Measurements from ENCODE around the gene AOX1. TPM values are rescaled to one million over a fixed set of nuclear protein-coding genes. Genes with fewer than 3 reads are reported as not detected.

The AOX1 gene
- total and polyA plus RNA-seq, 10 of the 15 experiments (the other 5 are each of a cell fraction or from before 2014, with no cell fraction given) = 0.03 to 0.56 (median 0.19) TPM; not detected in 6

DNA sequence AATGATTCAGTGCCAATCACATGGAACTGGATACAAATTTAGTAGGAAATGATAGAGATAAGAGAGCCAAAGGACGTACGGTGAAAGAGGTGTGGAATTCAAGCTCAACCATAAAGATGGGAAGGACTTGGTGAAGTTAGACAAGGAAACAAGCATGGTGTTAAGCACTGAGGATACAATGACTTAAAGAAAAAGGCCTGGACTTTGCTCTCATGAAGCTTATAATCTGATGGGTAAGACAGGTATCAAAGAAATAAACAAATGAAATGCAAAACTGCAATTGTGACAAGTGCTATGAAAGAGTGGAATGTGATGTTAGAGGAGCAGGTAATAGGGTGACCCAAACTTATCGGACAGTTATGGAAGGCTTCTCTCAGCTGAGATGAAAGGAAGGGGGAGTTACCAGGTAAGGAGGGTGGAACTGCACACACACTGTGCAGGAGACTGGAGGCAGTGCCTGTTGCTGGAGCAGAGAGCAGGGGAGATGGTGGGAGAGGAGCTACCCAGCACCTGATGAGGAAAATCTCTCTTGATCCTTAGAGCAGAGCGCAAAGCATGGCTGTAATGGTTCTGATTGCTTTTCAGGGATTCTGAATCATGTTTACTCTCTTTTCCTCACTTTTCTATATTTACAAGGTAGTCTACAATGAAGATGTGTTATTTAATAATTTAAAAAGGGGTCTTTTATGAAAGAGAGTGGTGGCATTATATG, 118.3 kb downstream of the AOX1 start:
- in situ Hi-C loops (cut with MboI) = loop anchor here (10.0 kb wide), 2 partner anchors 219 to 729 kb away; no protein-coding TSS in a partner anchor
- CTCF ChIA-PET = interaction anchor here (0.6 to 7.1 kb wide), 13 partner anchors 9 to 752 kb away, joined by 3 to 122 read pairs (median 4); no protein-coding TSS in a partner anchor

More for the DNA sequence above, 118.3 kb downstream of the AOX1 start:
- DNase-seq (ENCODE audit: low read depth, low spot score) (no peak), FAIRE-seq (no peak), ATAC-seq (peak; percentile 35; the same call in 1 of the 3 replicates)
- Histone ChIP-seq H3K9ac (ENCODE audit: control insufficient read depth, insufficient read depth, low read length) (no peak overlapping the region), H3K4me1 (ENCODE audit: control insufficient read depth, insufficient read depth, low read length) (no peaks in the 10 kb centered on the region), H3K36me3 (ENCODE audit: control insufficient read depth in 2 of 2, insufficient read depth in 2 of 2, low read length in 1 of 2) (no peaks in the 10 kb centered on the region), H2AFZ (ENCODE audit: control insufficient read depth, low read depth, low read length) (no peak overlapping the region), H3K9me3 (replicated peaks; ENCODE audit: control insufficient read depth, insufficient read depth, low read length) (no peaks in the 10 kb centered on the region), H3K4me3 (no peak overlapping the region), H3K27ac (ENCODE audit: control insufficient read depth, insufficient read depth) (no peak overlapping the region), H4K20me1 (ENCODE audit: control insufficient read depth, insufficient read depth) (no peaks in the 10 kb centered on the region), H3K27me3 (replicated peaks in 1 of 2; ENCODE audit: control insufficient read depth in 2 of 2, insufficient read depth in 2 of 2, low read length in 1 of 2) (peaks cover 0 to 2% of the 10 kb centered on the region in 2 experiments; a peak in 1 of 4 replicates), H3K4me2 (ENCODE audit: control insufficient read depth, insufficient read depth) (no peak overlapping the region), H3K79me2 (ENCODE audit: control insufficient read depth, insufficient read depth, low read length) (no peaks in the 10 kb centered on the region)
- SMC1A ChIA-PET (ENCODE audit: uncharacterized antibody, unreplicated experiment) = interaction anchor here (0.9 to 9.6 kb wide), 12 partner anchors 9 to 730 kb away, joined by 3 to 89 read pairs (median 6); no protein-coding TSS in a partner anchor
- RAD21 ChIA-PET (ENCODE audit: unreplicated experiment) = interaction anchor here (1.2 to 2.4 kb wide), 6 partner anchors 32 to 724 kb away, joined by 4 to 41 read pairs (median 6); no protein-coding TSS in a partner anchor
- POLR2A ChIA-PET = no interaction called here
- 45% methylated on average over 4 of the region's 4 CpGs for WGBS (ENCODE audit: insufficient coverage, insufficient replicate concordance, low lambda C conversion rate, missing lambda C conversion rate)
- intact Hi-C loops (cut with micrococcal nuclease; ENCODE audit: unreplicated experiment) = loop anchor here (5.0 kb wide), 2 partner anchors 127 to 722 kb away; no protein-coding TSS in a partner anchor
- TF ChIP-seq, protein P1, sequence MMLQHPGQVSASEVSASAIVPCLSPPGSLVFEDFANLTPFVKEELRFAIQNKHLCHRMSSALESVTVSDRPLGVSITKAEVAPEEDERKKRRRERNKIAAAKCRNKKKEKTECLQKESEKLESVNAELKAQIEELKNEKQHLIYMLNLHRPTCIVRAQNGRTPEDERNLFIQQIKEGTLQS (IDR thresholded peaks at IDR 0.05; ENCODE audit: borderline replicate concordance, extremely low read depth, low read depth, low read length) = no peak
- TF ChIP-seq WRNIP1 (IDR thresholded peaks at IDR 0.05; ENCODE audit: borderline replicate concordance, low read depth, low read length) (no peak), RB1 (IDR thresholded peaks at IDR 0.05; ENCODE audit: borderline replicate concordance) (no peak), IRF4 (IDR thresholded peaks at IDR 0.05; ENCODE audit: low read depth, low read length) (no peak), GABPA (IDR thresholded peaks at IDR 0.05; ENCODE audit: low read depth) (no peak), FOXK2 (IDR thresholded peaks at IDR 0.05) (no peak), NFIC (IDR thresholded peaks at IDR 0.05; ENCODE audit: low read depth, low read length) (no peak), CHD2 (IDR thresholded peaks at IDR 0.05; ENCODE audit: borderline replicate concordance, low read depth, low read length) (no peak)
- TF ChIP-seq, protein P2, sequence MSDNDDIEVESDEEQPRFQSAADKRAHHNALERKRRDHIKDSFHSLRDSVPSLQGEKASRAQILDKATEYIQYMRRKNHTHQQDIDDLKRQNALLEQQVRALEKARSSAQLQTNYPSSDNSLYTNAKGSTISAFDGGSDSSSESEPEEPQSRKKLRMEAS (IDR thresholded peaks at IDR 0.05; ENCODE audit: low read depth, low read length) = no peak
- TF ChIP-seq, protein P3, sequence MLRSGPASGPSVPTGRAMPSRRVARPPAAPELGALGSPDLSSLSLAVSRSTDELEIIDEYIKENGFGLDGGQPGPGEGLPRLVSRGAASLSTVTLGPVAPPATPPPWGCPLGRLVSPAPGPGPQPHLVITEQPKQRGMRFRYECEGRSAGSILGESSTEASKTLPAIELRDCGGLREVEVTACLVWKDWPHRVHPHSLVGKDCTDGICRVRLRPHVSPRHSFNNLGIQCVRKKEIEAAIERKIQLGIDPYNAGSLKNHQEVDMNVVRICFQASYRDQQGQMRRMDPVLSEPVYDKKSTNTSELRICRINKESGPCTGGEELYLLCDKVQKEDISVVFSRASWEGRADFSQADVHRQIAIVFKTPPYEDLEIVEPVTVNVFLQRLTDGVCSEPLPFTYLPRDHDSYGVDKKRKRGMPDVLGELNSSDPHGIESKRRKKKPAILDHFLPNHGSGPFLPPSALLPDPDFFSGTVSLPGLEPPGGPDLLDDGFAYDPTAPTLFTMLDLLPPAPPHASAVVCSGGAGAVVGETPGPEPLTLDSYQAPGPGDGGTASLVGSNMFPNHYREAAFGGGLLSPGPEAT (IDR thresholded peaks at IDR 0.05; ENCODE audit: low read depth) = no peak
- TF ChIP-seq, protein P4, sequence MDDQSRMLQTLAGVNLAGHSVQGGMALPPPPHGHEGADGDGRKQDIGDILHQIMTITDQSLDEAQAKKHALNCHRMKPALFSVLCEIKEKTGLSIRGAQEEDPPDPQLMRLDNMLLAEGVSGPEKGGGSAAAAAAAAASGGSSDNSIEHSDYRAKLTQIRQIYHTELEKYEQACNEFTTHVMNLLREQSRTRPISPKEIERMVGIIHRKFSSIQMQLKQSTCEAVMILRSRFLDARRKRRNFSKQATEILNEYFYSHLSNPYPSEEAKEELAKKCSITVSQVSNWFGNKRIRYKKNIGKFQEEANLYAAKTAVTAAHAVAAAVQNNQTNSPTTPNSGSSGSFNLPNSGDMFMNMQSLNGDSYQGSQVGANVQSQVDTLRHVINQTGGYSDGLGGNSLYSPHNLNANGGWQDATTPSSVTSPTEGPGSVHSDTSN (IDR thresholded peaks at IDR 0.05; ENCODE audit: insufficient replicate concordance, low read depth, low read length) = no peak
- TF ChIP-seq, protein P5, sequence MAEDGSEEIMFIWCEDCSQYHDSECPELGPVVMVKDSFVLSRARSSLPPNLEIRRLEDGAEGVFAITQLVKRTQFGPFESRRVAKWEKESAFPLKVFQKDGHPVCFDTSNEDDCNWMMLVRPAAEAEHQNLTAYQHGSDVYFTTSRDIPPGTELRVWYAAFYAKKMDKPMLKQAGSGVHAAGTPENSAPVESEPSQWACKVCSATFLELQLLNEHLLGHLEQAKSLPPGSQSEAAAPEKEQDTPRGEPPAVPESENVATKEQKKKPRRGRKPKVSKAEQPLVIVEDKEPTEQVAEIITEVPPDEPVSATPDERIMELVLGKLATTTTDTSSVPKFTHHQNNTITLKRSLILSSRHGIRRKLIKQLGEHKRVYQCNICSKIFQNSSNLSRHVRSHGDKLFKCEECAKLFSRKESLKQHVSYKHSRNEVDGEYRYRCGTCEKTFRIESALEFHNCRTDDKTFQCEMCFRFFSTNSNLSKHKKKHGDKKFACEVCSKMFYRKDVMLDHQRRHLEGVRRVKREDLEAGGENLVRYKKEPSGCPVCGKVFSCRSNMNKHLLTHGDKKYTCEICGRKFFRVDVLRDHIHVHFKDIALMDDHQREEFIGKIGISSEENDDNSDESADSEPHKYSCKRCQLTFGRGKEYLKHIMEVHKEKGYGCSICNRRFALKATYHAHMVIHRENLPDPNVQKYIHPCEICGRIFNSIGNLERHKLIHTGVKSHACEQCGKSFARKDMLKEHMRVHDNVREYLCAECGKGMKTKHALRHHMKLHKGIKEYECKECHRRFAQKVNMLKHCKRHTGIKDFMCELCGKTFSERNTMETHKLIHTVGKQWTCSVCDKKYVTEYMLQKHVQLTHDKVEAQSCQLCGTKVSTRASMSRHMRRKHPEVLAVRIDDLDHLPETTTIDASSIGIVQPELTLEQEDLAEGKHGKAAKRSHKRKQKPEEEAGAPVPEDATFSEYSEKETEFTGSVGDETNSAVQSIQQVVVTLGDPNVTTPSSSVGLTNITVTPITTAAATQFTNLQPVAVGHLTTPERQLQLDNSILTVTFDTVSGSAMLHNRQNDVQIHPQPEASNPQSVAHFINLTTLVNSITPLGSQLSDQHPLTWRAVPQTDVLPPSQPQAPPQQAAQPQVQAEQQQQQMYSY (CRISPR knock-in tag; IDR thresholded peaks at IDR 0.05) = no peak
- no TSS peak for BruUV-seq (replicated peaks)

Measured in GM12878 (cell line).